Adrenal gland (tissue), 12 donors: ENCODE results near the gene PRICKLE2. TPM values are rescaled to one million over a fixed set of nuclear protein-coding genes. Genes with fewer than 3 reads are reported as not detected.

Experiments used
- DNase-seq, 7 donors: peaks; one replicate each; pipeline ENCODE4 v3.0.0-alpha.2; 2019 to 2020
- H3K27ac ChIP-seq, 5 donors: fragments of 200-600 bp; sonication (generic) in 4 of 5; 1 replicate in 3 of 5; 2 replicates in 2 of 5; pipeline versions ENCODE4 v1.5.1 to v1.8.0; 2016 to 2020; ENCODE audit warnings: mild to moderate bottlenecking in 1 of 5
- H3K27me3 ChIP-seq: fragments of 200-600 bp; 2 replicates; pipeline ENCODE4 v1.8.0; 2021
- H3K36me3 ChIP-seq, 2 donors: fragments of 200-600 bp; replicated peaks in 1 of 2; 1 replicate in 1 of 2; 2 replicates in 1 of 2; pipeline versions ENCODE4 v1.5.1 to v1.8.0; 2018 to 2022
- H3K4me1 ChIP-seq, 2 donors: fragments of 200-600 bp; replicated peaks in 1 of 2; 1 replicate in 1 of 2; 2 replicates in 1 of 2; pipeline versions ENCODE4 v1.5.1 to v1.8.0; 2018 to 2021
- H3K4me3 ChIP-seq, 4 donors: fragments of 200-600 bp; sonication (generic) in 3 of 4; one replicate each; pipeline ENCODE4 v1.5.1; 2016 to 2018
- H3K9me3 ChIP-seq, 3 donors: fragments of 200-600 bp; sonication (generic) in 1 of 3; replicated peaks in 1 of 3; 1 replicate in 2 of 3; 2 replicates in 1 of 3; pipeline versions ENCODE4 v1.5.1 to v1.8.0; 2016 to 2021
- CTCF ChIP-seq, 6 experiments: fragments of 450-650 bp in 4 of 6; fragments of 200-600 bp in 2 of 6; sonication (generic) in 1 of 6; IDR thresholded peaks; 1 replicate in 5 of 6; 2 replicates in 1 of 6; pipeline versions ENCODE4 v1.5.1 to v1.8.0; 2016 to 2021; ENCODE audit warnings: antibody characterized with exemption in 6 of 6, mild to moderate bottlenecking in 2 of 6, moderate library complexity in 1 of 6
- POLR2A ChIP-seq, 2 donors: fragments of 450-650 bp; IDR thresholded peaks; one replicate each; pipeline ENCODE4 v1.6.1; 2017; ENCODE audit warnings: antibody characterized with exemption in 2 of 2, mild to moderate bottlenecking in 2 of 2, moderate library complexity in 1 of 2
- WGBS, 4 donors: extraction: QIAGEN DNeasy Blood & Tissue Kit in 2 of 4; methylation state at CpG; one replicate each; pipeline versions ENCODE4 v1.1.5 to v1.1.7; 2013 to 2017; 5-methylcytosine and 5-hydroxymethylcytosine counted together
- intact Hi-C, 2 donors: fragments of 100-400 bp; cut with DNase I; formaldehyde crosslinking; loops; one replicate each; pipeline versions ENCODE4 v1.14.1 to v1.15.0; 2022 to 2023
- polyA plus RNA-seq, 3 donors: library from polyadenylated mRNA; stranded (reverse); fragments of 200-250 nt in 2 of 3; fragments of 350-450 nt in 1 of 3; fragmentation: Illumina TruSeq in 1 of 3; extraction: RNeasy Lipid Tissue Mini Kit (QIAGEN cat#74804) in 1 of 3; gene quantifications; one replicate each; pipeline ENCODE4 v1.2.3, GENCODE V29; 2013 to 2014
- total RNA-seq, 9 donors: library from RNA; depleted of rRNA in 4 of 9; stranded (reverse); fragments of >200 nt in 4 of 9; fragments of 120-200 nt in 1 of 9; fragmentation: NEBNext Ultra II Directional in 1 of 9; extraction: Animal tissue kit (Norgen Biotek cat#: 25700) in 1 of 9; gene quantifications; one replicate each; pipeline versions ENCODE4 v1.1.0 to v1.2.4, GENCODE V29; 2013 to 2023
- donor health status: healthy with polysubstance abuse.
- donor health status: Bipolar disorder and iron deficiency.
- donor health status: DM: yes; HTN: yes; CAD: no.
- donor health status: DM: no; HTN: no; CAD: no.
- donor health status: DM: no; HTN: no; CAD: no.
- donor health status: DM: yes; HTN: yes; CAD: no.

The PRICKLE2 gene
- total and polyA plus RNA-seq, 12 donors = 1.3 to 15.7 (median 8.1) TPM

- no peak overlapping the region for H3K27ac ChIP-seq
Measured at GRCh38 chr3:64179860-64180259, 45.4 kb downstream of the PRICKLE2 start.

GRCh38 chr3:64179249-64179648, 46.0 kb downstream of the PRICKLE2 start:
- DNase-seq = no peak
- intact Hi-C loops = no loop called here
- H3K27me3 ChIP-seq = no peaks in the 10 kb centered on the region
- no peaks in the 10 kb centered on the region for H3K4me1 ChIP-seq
- H3K9me3 ChIP-seq = no peaks in the 10 kb centered on the region
- TF ChIP-seq CTCF (IDR thresholded peaks at IDR 0.05) (no peak), POLR2A (IDR thresholded peaks at IDR 0.05) (no peak)
- no peak overlapping the region for H3K27ac ChIP-seq
- no peak overlapping the region for H3K4me3 ChIP-seq
- H3K36me3 ChIP-seq = no peaks in the 10 kb centered on the region
- WGBS, 4 donors = 87 to 96% (median 93%) methylated on average over 4 of the region's 4 CpGs

More at GRCh38 chr3:64179860-64180259, 45.4 kb downstream of the PRICKLE2 start:
- intact Hi-C loops = no loop called here
- 97 to 100% (median 99%) methylated on average over 1 of the region's 1 CpG for WGBS, 4 donors
- Histone ChIP-seq H3K27me3 (no peaks in the 10 kb centered on the region), H3K9me3 (no peaks in the 10 kb centered on the region), H3K36me3 (no peaks in the 10 kb centered on the region), H3K4me1 (no peaks in the 10 kb centered on the region), H3K4me3 (no peak overlapping the region)
- no peak for TF ChIP-seq CTCF (IDR thresholded peaks at IDR 0.05)
- no peak for TF ChIP-seq POLR2A (IDR thresholded peaks at IDR 0.05)
- DNase-seq = no peak

GRCh38 chr3:64178419-64178818, 46.8 kb downstream of the PRICKLE2 start:
- Histone ChIP-seq H3K27ac (no peak overlapping the region), H3K4me1 (no peaks in the 10 kb centered on the region), H3K9me3 (no peaks in the 10 kb centered on the region), H3K4me3 (no peak overlapping the region), H3K36me3 (no peaks in the 10 kb centered on the region), H3K27me3 (no peaks in the 10 kb centered on the region)
- 88 to 93% (median 90%) methylated on average over 2 of the region's 2 CpGs for WGBS, 4 donors
- TF ChIP-seq CTCF (IDR thresholded peaks at IDR 0.05) (no peak), POLR2A (IDR thresholded peaks at IDR 0.05) (no peak)
- intact Hi-C loops = no loop called here
- no peak for DNase-seq

GRCh38 chr3:64176461-64176996, 48.7 kb downstream of the PRICKLE2 start:
- intact Hi-C loops = no loop called here
- Histone ChIP-seq H3K9me3 (no peaks in the 10 kb centered on the region), H3K36me3 (no peaks in the 10 kb centered on the region), H3K27ac (no peak overlapping the region), H3K4me1 (no peaks in the 10 kb centered on the region), H3K4me3 (no peak overlapping the region), H3K27me3 (no peaks in the 10 kb centered on the region)
- DNase-seq = no peak
- WGBS, 4 donors = 91 to 94% (median 93%) methylated on average over 4 of the region's 4 CpGs
- TF ChIP-seq POLR2A (IDR thresholded peaks at IDR 0.05) (no peak), CTCF (IDR thresholded peaks at IDR 0.05) (no peak)
